Mesendoderm (in vitro differentiated cells): Measurements from ENCODE around the gene TBCD.

ENCODE experiments used
- DNase-seq: peaks from one replicate; pipeline ENCODE4 v3.0.0; 2013
- H2AK5ac ChIP-seq: 2 replicates; pipeline ENCODE4 v1.6.1; 2013; ENCODE audit warnings: low read length, inconsistent platforms
- H2BK120ac ChIP-seq: 2 replicates; pipeline ENCODE4 v1.6.1; 2013; ENCODE audit warnings: low read depth, mild to moderate bottlenecking, low read length, moderate library complexity, mixed read lengths
- H2BK15ac ChIP-seq: replicated peaks from 2 replicates; pipeline ENCODE4 v1.6.1; 2013; ENCODE audit warnings: low read depth, mild to moderate bottlenecking, moderate library complexity
- H2BK5ac ChIP-seq: 2 replicates; pipeline ENCODE4 v1.6.1; 2013; ENCODE audit warnings: low read length, inconsistent platforms
- H3K18ac ChIP-seq: 2 replicates; pipeline ENCODE4 v1.6.1; 2013; ENCODE audit warnings: mild to moderate bottlenecking, low read length, mixed read lengths
- H3K23ac ChIP-seq: one replicate; pipeline ENCODE4 v1.6.1; 2013; ENCODE audit warnings: low read length
- H3K27ac ChIP-seq: 2 replicates; pipeline ENCODE4 v1.5.1; 2013; ENCODE audit warnings: low read depth, mild to moderate bottlenecking, inconsistent platforms, low read length, moderate library complexity
- H3K27me3 ChIP-seq: 2 replicates; pipeline ENCODE4 v1.6.1; 2013; ENCODE audit warnings: low read length, control low read depth, mild to moderate bottlenecking, inconsistent platforms; ENCODE audit not compliant: insufficient read depth, poor library complexity
- H3K36me3 ChIP-seq: 2 replicates; pipeline ENCODE4 v1.6.1; 2013; ENCODE audit warnings: low read length, inconsistent platforms; ENCODE audit not compliant: control insufficient read depth, insufficient read depth
- H3K4ac ChIP-seq: one replicate; pipeline ENCODE4 v1.6.1; 2013; ENCODE audit warnings: low read depth, mild to moderate bottlenecking, low read length, moderate library complexity
- H3K4me1 ChIP-seq: 2 replicates; pipeline ENCODE4 v1.6.1; 2013; ENCODE audit warnings: low read depth, low read length, inconsistent platforms; ENCODE audit not compliant: control insufficient read depth
- H3K4me2 ChIP-seq: 2 replicates; pipeline ENCODE4 v1.6.1; 2013; ENCODE audit warnings: low read length
- H3K4me3 ChIP-seq: 2 replicates; pipeline ENCODE4 v1.5.1; 2013; ENCODE audit warnings: mild to moderate bottlenecking, low read length
- H3K56ac ChIP-seq: one replicate; pipeline ENCODE4 v1.6.1; 2013; ENCODE audit warnings: low read length
- H3K79me1 ChIP-seq: 2 replicates; pipeline ENCODE4 v1.6.1; 2013; ENCODE audit warnings: low read length, inconsistent platforms
- H3K79me2 ChIP-seq: 2 replicates; pipeline ENCODE4 v1.6.1; 2013; ENCODE audit warnings: mild to moderate bottlenecking, low read length; ENCODE audit not compliant: control insufficient read depth, insufficient read depth
- H3K9ac ChIP-seq: 2 replicates; pipeline ENCODE4 v1.6.1; 2013; ENCODE audit warnings: low read length, inconsistent platforms
- H4K5ac ChIP-seq: one replicate; pipeline ENCODE4 v1.6.1; 2013; ENCODE audit warnings: low read length
- H4K8ac ChIP-seq: one replicate; pipeline ENCODE4 v1.6.1; 2013; ENCODE audit warnings: low read depth, mild to moderate bottlenecking, control low read depth, low read length, moderate library complexity
- WGBS: extraction: QIAGEN DNeasy Blood & Tissue Kit; methylation state at CpG from one replicate; pipeline ENCODE4 v1.1.7; 2013; ENCODE audit warnings: low lambda C conversion rate, missing lambda C conversion rate; ENCODE audit not compliant: insufficient coverage; ENCODE audit errors: extremely low coverage; 5-methylcytosine and 5-hydroxymethylcytosine counted together

The TBCD gene

GRCh38 chr17:82849076-82849945 is 97.4 kb downstream of the TBCD start:
- Histone ChIP-seq H3K79me1 (no peaks in the 10 kb centered on the region), H3K27ac (no peak overlapping the region), H3K79me2 (no peaks in the 10 kb centered on the region), H3K36me3 (no peaks in the 10 kb centered on the region), H3K4me2 (no peak overlapping the region), H2BK120ac (no peak overlapping the region), H3K27me3 (no peaks in the 10 kb centered on the region), H2BK5ac (no peak overlapping the region), H3K56ac (no peak overlapping the region), H4K5ac (no peak overlapping the region), H3K23ac (no peak overlapping the region), H3K18ac (no peak overlapping the region), H3K4ac (no peak overlapping the region), H2BK15ac (no peak overlapping the region), H4K8ac (no peak overlapping the region), H3K4me1 (no peaks in the 10 kb centered on the region), H3K9ac (no peak overlapping the region), H2AK5ac (no peak overlapping the region), H3K4me3 (no peak overlapping the region)
- DNase-seq, result no peak
- no CpG with 5 or more reads among the region's 33 CpGs for WGBS

GRCh38 chr17:82851381-82851780 is 99.5 kb downstream of the TBCD start:
- Histone ChIP-seq H3K27ac (no peak overlapping the region), H3K79me1 (no peaks in the 10 kb centered on the region), H2BK120ac (no peak overlapping the region), H3K4ac (no peak overlapping the region), H3K27me3 (no peaks in the 10 kb centered on the region), H3K56ac (no peak overlapping the region), H3K79me2 (no peaks in the 10 kb centered on the region), H3K4me1 (no peaks in the 10 kb centered on the region), H3K36me3 (no peaks in the 10 kb centered on the region), H4K5ac (no peak overlapping the region), H3K4me2 (no peak overlapping the region), H3K4me3 (no peak overlapping the region), H3K9ac (no peak overlapping the region), H2AK5ac (no peak overlapping the region), H3K23ac (no peak overlapping the region), H2BK15ac (no peak overlapping the region), H3K18ac (no peak overlapping the region), H2BK5ac (no peak overlapping the region), H4K8ac (no peak overlapping the region)
- WGBS, result no CpG with 5 or more reads among the region's 12 CpGs
- no peak for DNase-seq

GRCh38 chr17:82854226-82854625 is 102.4 kb downstream of the TBCD start:
- Histone ChIP-seq H3K4me2 (no peak overlapping the region), H2AK5ac (no peak overlapping the region), H3K4me1 (no peaks in the 10 kb centered on the region), H3K18ac (no peak overlapping the region), H3K79me2 (no peaks in the 10 kb centered on the region), H3K36me3 (no peaks in the 10 kb centered on the region), H2BK15ac (no peak overlapping the region), H3K9ac (no peak overlapping the region), H2BK5ac (no peak overlapping the region), H3K4me3 (no peak overlapping the region), H4K5ac (no peak overlapping the region), H4K8ac (no peak overlapping the region), H3K23ac (no peak overlapping the region), H3K79me1 (no peaks in the 10 kb centered on the region), H3K27ac (no peak overlapping the region), H3K27me3 (no peaks in the 10 kb centered on the region), H2BK120ac (no peak overlapping the region), H3K56ac (no peak overlapping the region), H3K4ac (no peak overlapping the region)
- no CpG with 5 or more reads among the region's 11 CpGs for WGBS
- no peak for DNase-seq

- Histone ChIP-seq H3K79me2 (no peaks in the 10 kb centered on the region), H2BK15ac (no peak overlapping the region), H3K4me2 (no peak overlapping the region), H3K79me1 (peaks cover 1% of the 10 kb centered on the region), H3K23ac (no peak overlapping the region), H3K4me1 (no peaks in the 10 kb centered on the region), H3K9ac (no peak overlapping the region), H2BK5ac (no peak overlapping the region), H3K27ac (no peak overlapping the region), H3K36me3 (no peaks in the 10 kb centered on the region), H3K27me3 (no peaks in the 10 kb centered on the region), H4K8ac (no peak overlapping the region), H2BK120ac (no peak overlapping the region), H3K18ac (no peak overlapping the region), H3K4ac (no peak overlapping the region), H2AK5ac (no peak overlapping the region), H4K5ac (no peak overlapping the region), H3K56ac (no peak overlapping the region), H3K4me3 (no peak overlapping the region)
- no peak for DNase-seq
- WGBS, result no CpG with 5 or more reads among the region's 15 CpGs
Observed at GRCh38 chr17:82856361-82856760, 104.5 kb downstream of the TBCD start.

GRCh38 chr17:82858376-82859126 is 106.7 kb downstream of the TBCD start:
- H3K27ac ChIP-seq, result no peak overlapping the region

More at GRCh38 chr17:82858376-82859126, 106.7 kb downstream of the TBCD start:
- Histone ChIP-seq H2AK5ac (no peak overlapping the region), H4K8ac (no peak overlapping the region), H3K79me1 (peaks cover 1% of the 10 kb centered on the region), H3K23ac (no peak overlapping the region), H3K9ac (no peak overlapping the region), H3K4me2 (no peak overlapping the region), H3K79me2 (no peaks in the 10 kb centered on the region), H3K4ac (no peak overlapping the region), H3K18ac (no peak overlapping the region), H2BK5ac (no peak overlapping the region), H3K56ac (peak overlapping the region; percentile 49), H2BK15ac (no peak overlapping the region), H3K27me3 (no peaks in the 10 kb centered on the region), H4K5ac (no peak overlapping the region), H2BK120ac (no peak overlapping the region), H3K4me3 (no peak overlapping the region), H3K4me1 (no peaks in the 10 kb centered on the region), H3K36me3 (no peaks in the 10 kb centered on the region)
- no CpG with 5 or more reads among the region's 28 CpGs for WGBS
- peak; percentile 30 for DNase-seq
